Measurements from ENCODE around the gene LIM2. TPM values are rescaled to one million over a fixed set of nuclear protein-coding genes. Genes with fewer than 3 reads are reported as not detected.

Gene LIM2
- polyA plus RNA-seq, 1 donor, result not detected

DNA sequence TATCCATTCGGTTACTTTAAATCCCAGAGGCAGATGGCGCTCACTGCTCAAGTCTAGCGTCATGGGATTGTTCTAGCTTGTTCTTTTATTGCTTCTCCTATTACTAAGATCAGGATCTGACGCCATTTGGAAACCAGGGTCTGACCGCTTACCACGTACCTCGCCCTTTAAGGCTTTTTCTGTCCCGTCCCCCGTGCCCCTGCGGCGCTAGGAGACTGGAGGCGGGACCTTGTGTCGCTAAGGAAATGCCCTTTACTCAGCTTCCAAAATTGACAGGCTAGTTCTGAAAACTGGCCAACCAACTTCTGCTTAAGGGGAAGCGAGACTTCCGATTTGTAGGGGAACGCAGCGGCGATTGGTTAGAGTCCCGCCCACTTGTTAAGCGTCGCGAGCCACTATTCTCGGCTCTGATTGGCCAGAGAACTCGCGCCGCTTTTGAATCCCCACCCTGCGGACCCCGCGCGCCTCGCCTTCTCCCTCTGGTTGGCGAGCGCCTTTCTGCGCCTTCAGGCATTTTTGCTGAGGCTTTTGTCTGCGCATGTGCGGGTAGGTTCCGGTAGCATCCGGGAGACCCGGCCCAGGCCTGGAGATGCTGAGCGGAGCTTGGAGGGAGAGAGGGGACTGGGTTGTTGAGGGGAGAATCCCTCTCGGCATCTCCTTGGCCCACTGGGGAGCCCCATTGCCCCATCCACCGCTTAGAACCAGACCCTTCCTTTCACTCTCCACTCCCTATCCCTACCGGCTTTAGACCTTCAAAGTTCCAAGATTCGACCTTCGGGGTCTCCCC lies 6.5 kb upstream of the LIM2 start:
- DNase-seq, result peak; percentile 97

GRCh38 chr19:51392701-51393100 lies 4.9 kb upstream of the LIM2 start:
- DNase-seq, result no peak

DNA sequence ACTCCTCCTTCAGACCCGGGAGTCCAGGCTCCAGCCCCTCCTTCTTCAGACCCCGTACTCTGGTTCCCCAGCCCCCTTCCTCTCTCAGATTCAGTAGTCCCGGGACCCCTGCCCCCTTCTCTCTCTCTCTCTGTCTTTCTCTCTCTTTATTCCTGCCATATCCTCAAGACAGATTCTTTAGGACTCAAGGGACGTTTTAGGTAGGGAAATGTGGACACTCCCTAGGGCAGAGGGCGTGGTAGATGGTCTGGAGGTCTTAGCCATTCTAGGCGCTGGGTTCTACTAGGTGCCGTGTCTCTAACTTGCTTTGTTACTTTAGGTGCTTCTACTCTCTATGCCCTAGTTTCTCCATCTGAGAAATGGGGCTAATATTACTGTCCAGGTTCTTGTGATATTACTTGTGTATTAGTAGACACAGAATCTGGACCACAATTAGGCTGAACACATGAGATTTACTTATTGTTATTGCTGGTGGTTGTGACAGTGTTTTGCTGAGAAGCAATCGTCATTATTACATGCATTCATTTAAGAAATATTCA lies 3.4 kb upstream of the LIM2 start:
- no peak for DNase-seq

DNA sequence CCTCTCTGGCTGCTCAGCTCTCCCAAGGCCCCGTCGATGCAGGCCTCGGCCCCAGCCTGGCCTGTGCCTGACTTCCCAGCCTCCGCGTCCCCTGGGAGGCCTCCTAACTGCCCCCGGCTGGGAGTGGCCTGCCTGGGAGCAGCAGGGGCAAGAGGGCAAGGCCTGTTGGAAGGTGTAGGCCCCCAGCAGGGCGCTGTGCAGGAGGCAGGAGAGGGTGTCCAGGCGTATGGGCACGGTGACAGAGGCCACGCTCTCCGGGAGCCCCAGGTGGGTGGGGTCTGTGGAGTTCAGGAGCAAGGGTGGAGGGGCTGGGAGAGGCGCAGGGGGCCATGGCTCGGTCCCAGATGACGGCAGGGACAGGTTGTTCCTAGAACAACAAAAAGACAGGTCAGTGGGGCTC lies 1.4 kb upstream of the LIM2 start:
- DNase-seq, result no peak

GRCh38 chr19:51386882-51387520 lies 773 bp downstream of the LIM2 start:
- DNase-seq, result no peak

GRCh38 chr19:51382004-51382403 lies 5.8 kb downstream of the LIM2 start:
- DNase-seq, result no peak

DNA sequence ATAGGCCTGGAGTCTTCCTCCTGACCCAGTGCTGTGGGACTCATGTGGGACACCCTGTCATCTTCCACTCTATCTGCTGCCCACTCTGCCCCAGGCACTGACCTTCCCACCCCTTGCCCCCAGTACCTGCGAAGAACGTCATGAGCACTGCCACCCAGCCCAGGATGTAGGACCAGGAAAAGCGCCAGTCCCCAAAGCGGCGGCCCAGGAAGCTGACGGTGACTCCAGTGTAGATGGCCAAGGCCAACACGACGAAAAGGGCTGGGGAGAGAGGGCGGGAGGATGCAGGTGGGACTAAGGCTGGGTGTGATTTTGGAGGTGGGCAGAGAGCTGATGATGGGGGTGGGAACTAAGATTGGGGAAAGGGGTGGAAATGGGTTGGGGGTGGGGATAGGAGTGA lies 7.4 kb downstream of the LIM2 start:
- no peak for DNase-seq

GRCh38 chr19:51377422-51377821 lies 10.4 kb downstream of the LIM2 start:
- DNase-seq, result no peak

- no peak for DNase-seq
These were observed 12.1 kb downstream of the LIM2 start for GRCh38 chr19:51375504-51376221.

GRCh38 chr19:51372649-51373504 lies 14.9 kb downstream of the LIM2 start, which contains the start of gene NKG7:
NKG7 (minus strand) TSS chr19:51372654; CDS start chr19:51372535, 119 bp downstream.
- no peak for DNase-seq

GRCh38 chr19:51372021-51372648 lies 15.6 kb downstream of the LIM2 start:
- no peak for DNase-seq

- no peak for DNase-seq
These were observed 16.5 kb downstream of the LIM2 start for GRCh38 chr19:51371186-51371690.

DNA sequence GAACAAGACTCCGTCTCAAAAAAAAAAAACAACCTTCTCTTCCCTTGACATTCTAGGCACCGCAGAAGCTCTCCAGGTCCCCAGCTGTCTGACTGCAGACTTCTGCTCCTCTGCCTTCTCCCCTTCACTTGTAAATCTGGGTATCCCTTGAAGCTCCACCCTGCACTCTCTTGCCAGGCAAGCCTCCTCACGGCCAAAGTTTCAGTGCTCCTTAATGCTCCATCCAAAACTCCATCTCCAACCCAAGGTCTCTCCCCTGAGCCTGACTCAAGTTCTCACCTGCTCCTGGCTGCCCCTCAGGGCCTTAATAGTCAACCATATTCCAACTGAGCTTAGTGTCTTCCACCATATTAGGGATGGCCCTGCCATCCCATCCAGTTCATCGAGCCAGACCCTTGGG lies 17.5 kb downstream of the LIM2 start:
- DNase-seq, result no peak

DNA sequence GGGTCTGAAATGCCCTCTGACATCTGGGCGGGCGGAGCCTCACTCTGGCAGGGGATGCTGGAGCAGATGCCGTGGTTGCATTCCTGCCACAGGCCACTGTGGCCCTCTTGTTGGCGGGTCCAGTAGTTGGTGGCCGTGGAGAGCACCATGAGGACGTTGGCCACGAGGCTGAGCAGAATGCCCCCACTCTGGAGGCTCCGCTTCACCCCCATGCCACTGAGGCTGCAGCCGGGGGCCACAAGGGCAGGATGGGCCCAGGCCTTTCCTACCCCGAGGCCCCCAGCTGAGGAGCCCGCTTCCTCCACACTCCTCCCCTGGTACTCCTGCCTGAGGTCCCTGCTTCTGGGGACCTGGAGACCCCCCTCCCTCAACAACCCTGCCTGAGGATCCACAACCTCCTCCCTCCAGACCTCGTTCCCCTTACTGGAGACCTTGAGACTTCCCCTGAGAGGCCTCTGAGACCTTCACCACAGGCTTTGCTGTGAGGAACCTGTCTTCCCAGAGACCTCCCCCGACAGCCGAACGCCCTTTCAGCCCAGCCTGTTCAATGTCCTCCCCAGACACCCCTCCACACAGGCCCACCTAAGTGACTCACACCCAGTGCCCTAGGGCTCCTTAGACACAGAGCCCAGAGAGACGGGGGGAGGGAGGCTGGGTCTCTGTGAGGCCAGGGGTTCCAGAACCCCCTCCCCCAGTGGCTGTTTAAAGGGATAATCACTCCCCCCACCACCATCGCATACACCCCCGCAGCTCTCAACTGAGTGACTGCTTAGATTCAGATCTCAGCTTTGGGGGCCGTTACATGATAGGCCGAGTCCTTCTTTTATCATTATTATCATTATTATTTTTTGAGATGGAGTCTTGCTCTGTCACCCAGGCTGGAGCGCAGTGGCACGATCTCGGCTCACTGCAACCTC lies 19.1 kb downstream of the LIM2 start, which contains the start of gene CLDND2:
Gene CLDND2 (minus strand): TSS at position 638 of the 917 bp plus-strand sequence. CDS start 426 bp downstream, at position 212.
- DNase-seq, result peak; percentile 19

- peak; percentile 98 for DNase-seq
These were observed 20.0 kb downstream of the LIM2 start for GRCh38 chr19:51367565-51368365.

DNA sequence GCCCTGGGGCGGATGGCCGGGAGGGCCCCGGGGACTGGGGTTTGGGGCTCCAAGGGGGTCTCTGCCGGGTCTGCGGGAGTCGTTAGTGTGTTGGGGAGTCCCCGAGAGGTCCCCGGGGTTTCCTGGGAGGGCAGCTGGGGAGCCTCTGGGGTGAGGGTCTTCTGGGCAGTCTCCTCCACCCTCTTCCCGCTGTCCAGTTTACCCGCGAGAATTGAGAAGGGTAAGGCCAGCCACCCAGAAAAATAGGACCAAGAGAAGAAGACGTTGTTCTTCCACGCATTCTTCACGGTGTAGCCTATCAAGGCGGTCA lies 20.6 kb downstream of the LIM2 start:
- DNase-seq, result no peak

DNA sequence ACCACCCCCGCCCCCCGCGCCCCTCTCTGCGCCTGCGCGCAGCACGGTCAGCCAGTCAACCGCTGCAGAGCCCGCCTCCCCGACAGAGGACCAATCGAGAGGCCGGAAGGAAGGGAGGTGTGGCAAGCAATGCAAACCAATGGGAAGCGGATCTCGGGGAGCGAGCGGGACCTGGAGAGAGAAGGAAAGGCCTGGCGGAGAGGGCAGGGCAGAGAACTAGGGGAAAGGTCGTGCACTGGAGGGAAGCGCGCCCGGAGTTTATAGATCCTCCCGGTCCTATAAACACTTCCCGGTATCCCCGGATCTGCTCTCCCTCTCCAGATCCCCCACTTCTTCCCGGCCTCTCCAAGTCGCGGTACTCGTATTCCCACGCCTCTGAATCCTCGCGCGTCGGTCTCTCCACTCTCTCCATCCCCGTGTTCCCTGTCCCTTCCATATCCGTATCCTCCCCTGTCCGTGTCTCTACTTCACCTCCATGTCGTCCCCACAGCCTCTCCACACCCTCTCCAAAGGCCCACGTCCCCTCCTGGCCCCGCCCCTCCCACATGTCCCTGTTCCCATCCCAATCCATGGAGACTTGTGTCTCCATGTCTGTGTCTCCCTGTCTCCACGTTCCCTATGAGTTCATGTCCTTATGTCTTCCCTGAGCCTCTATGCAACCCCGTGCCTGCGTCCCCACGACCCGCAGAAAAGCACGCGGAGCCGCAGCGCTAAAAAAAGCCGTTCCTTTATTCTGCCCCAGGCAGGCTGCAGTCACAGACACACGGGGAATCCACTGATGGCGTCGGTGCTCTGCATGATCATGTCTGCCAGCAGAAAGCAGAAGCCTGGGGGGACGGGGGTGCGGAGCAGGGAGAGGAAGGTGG lies 21.2 kb downstream of the LIM2 start:
- DNase-seq, result peak; percentile 97

DNA sequence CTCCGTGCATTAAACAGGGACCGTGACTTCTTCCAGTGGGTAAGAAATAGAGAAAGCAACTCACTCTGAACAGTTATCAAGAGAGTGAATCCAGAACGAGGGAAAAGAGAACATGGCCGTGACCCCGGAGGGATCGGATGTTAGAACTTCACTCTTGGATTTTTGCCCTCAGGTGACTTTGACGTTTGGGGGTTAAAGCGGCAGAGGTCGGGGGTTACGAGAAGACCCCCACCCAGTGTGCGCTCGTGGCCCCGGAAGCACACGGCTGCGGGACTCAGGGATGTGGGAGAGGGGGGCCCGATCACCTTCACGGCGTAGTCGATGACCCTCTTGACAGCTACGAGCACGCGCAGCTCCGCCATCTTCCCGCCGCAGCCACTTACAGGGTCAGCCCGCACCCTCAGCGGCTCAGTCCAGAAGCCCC lies 21.8 kb downstream of the LIM2 start, which contains the start of gene ETFB:
Gene ETFB (minus strand): TSS at position 424 of the 424 bp plus-strand sequence. CDS start 62 bp downstream, at position 362.
- DNase-seq, result no peak

Measured in hindlimb muscle (tissue), 1 donor.